ENCODE data around the gene ZFY. TPM values are rescaled to one million over a fixed set of nuclear protein-coding genes. Genes with fewer than 3 reads are reported as not detected.

The ZFY gene
- polyA plus RNA-seq, 1 donor (not counting 4 experiments of a cell fraction or from before 2014, with no cell fraction given) = not detected

GRCh38 chrY:3007967-3008366 is 72.8 kb downstream of the ZFY start:
- H3K9me3 ChIP-seq (ENCODE audit: control insufficient read depth, low read depth, low read length) = no peaks in the 10 kb centered on the region
- no peaks in the 10 kb centered on the region for H4K20me1 ChIP-seq (ENCODE audit: control insufficient read depth, extremely low read depth, insufficient read depth, low read length)
- H3K79me2 ChIP-seq (ENCODE audit: control insufficient read depth, insufficient read depth, low read length) = no peaks in the 10 kb centered on the region
- no peaks in the 10 kb centered on the region for H3K9me1 ChIP-seq (ENCODE audit: control insufficient read depth, extremely low read depth, insufficient read depth, low read length)
- FAIRE-seq (no peak), DNase-seq (ENCODE audit: low read depth, low spot score) (no peak)
- H3K4me3 ChIP-seq (ENCODE audit: control insufficient read depth in 2 of 3, extremely low read depth in 1 of 3, insufficient read depth in 2 of 3, low read depth in 1 of 3, low read length in 3 of 3) = no peak overlapping the region
- no peaks in the 10 kb centered on the region for H3K4me1 ChIP-seq (ENCODE audit: control insufficient read depth, extremely low read depth, insufficient read depth, low read length)
- dilution Hi-C loops (cut with MboI; ENCODE audit: extremely low pct_ligation_motif_present, low sequenced_read_pairs) = no loop called here
- no peaks in the 10 kb centered on the region for H3K36me3 ChIP-seq (ENCODE audit: control insufficient read depth in 2 of 2, extremely low read depth in 1 of 2, insufficient read depth in 2 of 2, low read length in 2 of 2)
- no peak overlapping the region for H3K9ac ChIP-seq (ENCODE audit: control insufficient read depth, extremely low read depth, insufficient read depth, low read length)
- H3K4me2 ChIP-seq (ENCODE audit: control insufficient read depth, extremely low read depth, insufficient read depth, low read depth, low read length) = no peak overlapping the region
- no peak for TF ChIP-seq EZH2 (IDR thresholded peaks at IDR 0.05; ENCODE audit: low read length)
- H3K27ac ChIP-seq (ENCODE audit: control insufficient read depth, insufficient read depth, low read length) = no peak overlapping the region
- H2AFZ ChIP-seq (ENCODE audit: control insufficient read depth, low read length) = no peak overlapping the region
- no peaks in the 10 kb centered on the region for H3K27me3 ChIP-seq (ENCODE audit: control insufficient read depth, extremely low read depth, insufficient read depth, low read length)

GRCh38 chrY:3012226-3012625 is 77.0 kb downstream of the ZFY start:
- no peak for FAIRE-seq
- no peak overlapping the region for H3K4me2 ChIP-seq (ENCODE audit: control insufficient read depth, extremely low read depth, insufficient read depth, low read depth, low read length)

More at GRCh38 chrY:3012226-3012625, 77.0 kb downstream of the ZFY start:
- Histone ChIP-seq H4K20me1 (ENCODE audit: control insufficient read depth, extremely low read depth, insufficient read depth, low read length) (no peaks in the 10 kb centered on the region), H3K9me1 (ENCODE audit: control insufficient read depth, extremely low read depth, insufficient read depth, low read length) (no peaks in the 10 kb centered on the region), H3K4me3 (ENCODE audit: control insufficient read depth in 2 of 3, extremely low read depth in 1 of 3, insufficient read depth in 2 of 3, low read depth in 1 of 3, low read length in 3 of 3) (no peak overlapping the region), H3K27ac (ENCODE audit: control insufficient read depth, insufficient read depth, low read length) (no peak overlapping the region), H3K9me3 (ENCODE audit: control insufficient read depth, low read depth, low read length) (no peaks in the 10 kb centered on the region), H3K27me3 (ENCODE audit: control insufficient read depth, extremely low read depth, insufficient read depth, low read length) (no peaks in the 10 kb centered on the region), H2AFZ (ENCODE audit: control insufficient read depth, low read length) (no peak overlapping the region), H3K4me1 (ENCODE audit: control insufficient read depth, extremely low read depth, insufficient read depth, low read length) (no peaks in the 10 kb centered on the region), H3K36me3 (ENCODE audit: control insufficient read depth in 2 of 2, extremely low read depth in 1 of 2, insufficient read depth in 2 of 2, low read length in 2 of 2) (no peaks in the 10 kb centered on the region), H3K79me2 (ENCODE audit: control insufficient read depth, insufficient read depth, low read length) (no peaks in the 10 kb centered on the region), H3K9ac (ENCODE audit: control insufficient read depth, extremely low read depth, insufficient read depth, low read length) (no peak overlapping the region)
- dilution Hi-C loops (cut with MboI; ENCODE audit: extremely low pct_ligation_motif_present, low sequenced_read_pairs) = no loop called here
- TF ChIP-seq EZH2 (IDR thresholded peaks at IDR 0.05; ENCODE audit: low read length) (no peak), CTCF (optimal IDR thresholded peaks at IDR 0.05 in 1 of 3, IDR thresholded peaks at IDR 0.05 in 1 of 3, conservative IDR thresholded peaks at IDR 0.05 in 1 of 3; ENCODE audit: extremely low read depth in 1 of 3, insufficient read depth in 2 of 3, low read length in 3 of 3) (no peak)
- DNase-seq (ENCODE audit: low read depth, low spot score) = no peak

Data from keratinocyte (primary cell).